Stimulated activated CD4-positive, alpha-beta T cell treated with anti-CD3 and anti-CD28 coated beads, Interleukin-1b, Interleukin-23, amount 100 ng/mL, for 48 hours (primary cell): ENCODE measurements around the gene PLD3.
"Not testable (repeated sequence)": the region's sequence is repeated elsewhere in the genome, so short reads cannot be mapped to it uniquely, and the experiment has no call there.

Experiments used
- DNase-seq: peaks from one replicate; pipeline ENCODE4 v3.0.0-alpha.2; 2020

PLD3 gene

DNA sequence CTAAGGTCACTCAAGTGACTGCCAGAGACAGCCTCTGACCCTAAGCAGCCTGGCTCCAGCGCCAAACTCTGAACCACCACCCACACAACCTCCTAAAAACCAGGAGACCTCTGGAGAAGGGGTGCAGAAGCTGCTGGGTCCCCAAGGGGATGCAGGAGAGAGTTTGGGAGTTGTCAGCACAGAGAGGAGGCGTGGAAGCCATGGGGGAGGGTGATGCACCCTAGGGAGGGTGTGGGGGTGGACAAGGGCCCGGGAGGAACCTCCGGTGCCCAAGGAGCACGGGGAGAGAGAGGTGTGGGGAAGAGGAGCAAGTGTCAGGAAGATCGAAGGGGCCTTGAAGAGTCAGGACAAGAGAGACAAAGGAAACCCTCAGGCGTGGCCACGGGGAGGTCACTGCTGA lies 43.6 kb downstream of the PLD3 start:
- DNase-seq: no peak

DNA sequence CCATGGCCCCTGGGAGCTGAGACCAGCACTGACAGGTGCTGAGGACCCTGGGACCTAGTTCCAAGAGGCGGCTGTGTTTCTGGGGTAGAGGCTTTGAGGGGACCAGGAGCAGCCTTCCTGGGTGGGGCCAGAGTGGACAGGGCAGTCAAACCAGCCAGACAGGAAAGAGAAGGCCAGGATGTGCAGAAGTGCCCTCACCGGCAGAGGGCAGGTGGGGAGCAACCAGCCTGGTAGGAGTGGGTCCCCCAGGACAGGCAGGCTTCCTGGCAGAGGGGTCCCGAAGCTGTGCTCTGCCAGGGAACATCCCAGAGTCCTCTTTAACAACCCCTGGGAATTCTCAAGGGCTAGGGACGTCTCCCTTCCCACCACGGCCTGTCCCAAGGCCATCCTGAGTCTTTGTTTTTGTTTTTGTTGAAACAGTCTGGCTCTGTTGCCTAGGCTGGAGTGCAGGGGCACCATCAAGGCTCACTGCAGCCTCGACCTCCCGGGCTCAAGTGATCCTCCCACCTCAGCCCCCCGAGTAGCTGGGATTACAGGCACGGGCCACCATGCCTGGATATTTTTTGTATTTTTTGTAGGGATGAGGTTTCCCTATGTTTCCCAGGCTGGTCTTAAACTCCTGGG lies 44.5 kb downstream of the PLD3 start:
- no peak for DNase-seq

- no peak for DNase-seq
These were observed 45.7 kb downstream of the PLD3 start for GRCh38 chr19:40393894-40394815.

GRCh38 chr19:40394816-40395210 lies 46.3 kb downstream of the PLD3 start:
- no peak for DNase-seq

DNA sequence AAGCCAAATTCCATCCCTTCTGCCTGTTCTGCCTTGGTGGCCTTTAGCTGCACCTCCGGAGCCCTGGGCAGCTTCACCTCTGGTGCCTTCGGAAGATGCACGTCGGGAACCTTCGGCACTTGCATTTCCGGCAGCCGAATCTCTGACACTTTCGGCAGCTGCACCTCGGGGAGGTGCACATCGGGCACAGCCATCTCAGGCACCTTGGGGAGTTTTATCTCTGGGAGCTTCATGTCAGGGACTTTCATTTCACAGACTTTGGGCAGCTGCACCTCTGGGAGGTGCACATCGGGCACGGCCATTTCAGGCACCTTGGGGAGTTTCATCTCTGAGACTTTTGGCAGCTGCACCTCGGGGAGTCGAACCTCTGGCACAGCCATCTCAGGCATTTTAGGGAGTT lies 47.5 kb downstream of the PLD3 start:
- DNase-seq: no peak

DNA sequence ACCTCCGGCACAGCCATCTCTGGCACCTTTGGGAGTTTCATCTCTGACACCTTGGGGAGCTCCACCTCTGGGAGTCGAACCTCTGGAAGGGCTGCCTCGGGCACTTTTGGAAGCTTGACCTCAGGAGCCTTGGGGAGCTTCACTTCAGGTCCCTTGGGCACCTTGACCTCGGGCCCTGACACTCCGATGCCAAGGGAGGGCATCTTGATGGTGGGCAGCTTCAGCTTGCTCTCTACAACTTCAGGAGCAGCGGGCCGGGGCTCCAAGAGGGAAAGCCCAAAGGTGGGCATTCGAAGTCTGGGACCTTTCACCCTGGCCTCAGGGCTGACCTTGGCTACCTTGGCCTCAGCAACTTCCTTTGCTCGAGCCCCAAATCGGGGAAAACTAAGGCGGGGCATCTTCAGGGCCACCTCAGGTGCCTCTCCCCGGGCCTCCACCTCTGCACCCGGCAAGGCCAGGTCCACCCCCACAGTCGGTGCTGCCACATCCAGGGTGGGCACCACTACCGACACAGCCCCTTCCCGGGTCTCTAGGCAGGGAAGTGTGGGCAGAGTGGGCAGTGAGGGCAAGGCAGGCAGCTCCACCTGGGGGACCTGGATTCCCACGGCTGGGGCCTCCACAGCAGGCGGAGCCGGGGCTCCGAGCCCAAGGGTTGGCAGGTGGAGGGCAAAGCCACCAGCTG lies 48.5 kb downstream of the PLD3 start:
- no peak for DNase-seq

- DNase-seq: no peak
These were observed 49.0 kb downstream of the PLD3 start for GRCh38 chr19:40397568-40397906.

DNA sequence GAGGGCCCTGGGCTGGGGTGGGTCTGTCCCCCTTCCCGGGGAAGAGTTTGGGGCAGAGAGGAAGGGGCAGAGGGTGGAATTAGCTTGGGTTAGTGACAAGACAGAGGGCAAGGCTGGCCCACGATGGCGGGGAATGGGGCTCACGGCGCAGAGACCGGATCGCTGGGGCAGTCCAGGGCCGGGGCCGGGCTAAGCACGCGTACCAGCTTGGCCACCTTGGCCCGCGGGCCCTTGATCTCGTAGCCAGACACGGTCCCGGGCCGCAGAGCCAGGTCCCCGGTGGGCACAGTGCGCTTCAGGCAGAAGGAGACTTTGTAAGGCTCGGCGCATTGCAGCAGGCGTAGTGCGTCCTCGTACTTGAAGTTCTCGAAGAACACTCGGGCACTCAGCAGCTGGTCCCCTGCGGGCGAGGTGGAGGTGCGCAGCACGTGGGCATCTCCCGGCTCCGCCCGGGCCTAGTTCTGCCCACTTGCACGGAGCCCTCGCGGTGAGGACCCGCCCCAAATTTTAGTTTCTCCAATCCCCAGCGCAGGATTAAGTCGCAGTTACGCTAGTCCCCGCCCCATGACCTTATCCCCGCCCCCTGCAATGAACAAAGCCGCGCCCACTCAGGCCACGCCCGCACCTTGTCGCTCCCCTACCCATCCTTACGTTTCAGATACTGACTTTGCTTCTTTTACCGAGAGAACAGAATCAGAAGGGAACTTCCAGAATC lies 50.1 kb downstream of the PLD3 start:
- peak; percentile 78 for DNase-seq

GRCh38 chr19:40400559-40400958 lies 52.1 kb downstream of the PLD3 start:
- no peak for DNase-seq

- peak; percentile 81 for DNase-seq
These were observed 54.9 kb downstream of the PLD3 start for GRCh38 chr19:40403262-40403984.

DNA sequence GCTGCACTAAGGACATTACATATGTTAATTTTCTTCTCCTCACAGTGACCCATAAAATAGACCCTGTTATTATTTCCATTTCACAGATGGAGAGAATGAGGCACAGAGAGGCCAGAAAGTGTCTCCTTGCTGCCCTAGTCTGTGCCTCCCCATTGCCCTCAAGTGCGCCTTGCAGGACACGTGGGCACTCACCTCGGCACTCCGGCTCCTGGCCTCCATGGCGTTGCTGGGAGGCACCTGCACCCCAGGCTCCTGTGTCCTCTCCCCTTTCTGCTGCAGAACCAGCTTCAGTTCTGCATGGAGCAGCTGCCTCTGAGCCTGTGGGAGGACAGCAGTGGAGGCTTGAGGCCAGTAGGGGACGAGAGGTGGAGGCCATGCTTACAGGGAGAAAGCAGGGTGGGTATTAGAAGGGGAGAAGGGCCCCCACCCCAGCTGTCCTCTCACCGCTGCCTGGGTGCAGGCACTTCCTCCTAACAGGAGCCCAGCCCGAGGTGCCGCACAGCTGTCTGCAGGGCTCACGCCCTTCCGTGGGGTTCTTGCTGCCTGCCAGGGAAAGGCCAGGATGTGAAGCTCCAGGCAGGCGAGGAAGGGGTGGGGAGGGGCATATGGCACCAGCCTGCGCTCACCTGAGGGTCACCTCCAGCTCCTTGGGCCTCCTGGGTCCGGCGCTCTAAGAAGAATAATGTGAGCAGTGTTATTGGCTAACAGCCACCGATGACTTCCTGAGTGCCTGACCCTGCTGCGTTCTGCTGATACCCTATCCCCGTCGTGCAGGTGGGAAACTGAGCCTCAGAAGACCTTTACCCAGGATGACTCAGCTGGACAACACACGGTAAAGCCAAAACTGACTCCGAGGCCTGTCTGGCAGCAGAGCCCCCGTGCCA lies 59.5 kb downstream of the PLD3 start:
- DNase-seq: no peak

GRCh38 chr19:40408598-40408925 lies 60.1 kb downstream of the PLD3 start:
- DNase-seq: not testable (repeated sequence)

- DNase-seq: no peak
These were observed 61.5 kb downstream of the PLD3 start for GRCh38 chr19:40410030-40410389.

DNA sequence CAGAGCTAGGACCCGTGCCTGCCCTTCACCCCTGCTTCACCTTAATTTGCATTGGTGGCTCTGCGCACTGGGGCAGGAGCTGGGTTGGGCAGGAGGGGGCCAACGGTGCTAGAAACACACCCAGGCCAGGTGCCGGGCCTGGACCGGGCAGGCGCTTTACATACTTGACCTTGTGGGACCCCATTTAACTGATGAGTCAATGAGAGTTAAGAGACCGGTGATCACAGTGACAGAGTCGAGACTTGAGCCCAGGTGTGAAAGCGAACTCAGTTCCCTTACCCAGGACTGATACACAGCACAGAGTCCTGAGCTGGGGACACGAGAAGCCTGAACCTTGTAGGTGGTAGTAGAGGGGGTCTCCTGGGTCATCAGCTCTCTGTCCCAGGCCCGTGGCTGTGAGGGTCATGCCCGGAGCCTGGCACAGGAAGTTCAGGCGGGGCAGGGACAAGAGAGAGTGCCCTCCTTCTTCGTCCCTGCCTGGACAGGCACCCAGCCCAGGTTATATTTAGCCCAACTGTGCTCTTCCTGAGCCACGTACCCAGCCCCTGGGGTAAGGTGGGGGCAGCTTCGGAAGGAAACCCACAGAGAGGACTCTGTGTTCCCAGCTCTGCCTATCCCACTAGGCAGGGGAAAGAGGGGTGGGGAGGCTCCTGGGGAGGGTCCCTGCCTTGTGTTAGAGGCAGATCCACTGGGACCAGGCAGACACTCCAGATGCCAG lies 62.8 kb downstream of the PLD3 start:
- no peak for DNase-seq

DNA sequence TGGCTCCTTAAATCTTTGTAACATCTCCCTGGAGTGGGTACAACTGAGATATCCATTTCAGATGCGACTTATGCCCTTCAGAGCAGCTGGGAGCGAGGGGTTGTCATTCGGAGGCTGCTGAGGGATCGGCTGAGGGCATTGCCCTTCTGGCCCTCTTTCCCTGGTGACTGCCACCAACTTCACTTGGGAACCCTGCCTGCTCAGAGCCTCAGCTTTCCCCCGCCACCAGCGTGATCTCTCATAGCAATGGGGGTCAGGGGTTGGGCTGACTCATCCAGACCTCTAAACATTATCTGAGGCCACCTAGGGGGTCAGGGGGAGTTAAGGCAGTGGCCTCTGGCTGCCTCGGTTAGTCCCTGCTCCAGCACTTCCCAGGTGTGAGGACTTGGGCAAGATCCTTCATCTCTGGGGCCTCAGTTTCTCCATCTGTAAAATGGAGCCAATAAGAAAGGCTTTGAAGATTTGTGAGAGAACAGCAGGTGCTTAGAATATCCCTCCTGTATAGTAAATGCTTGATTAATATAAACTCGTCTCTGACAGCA lies 63.5 kb downstream of the PLD3 start:
- DNase-seq: no peak

GRCh38 chr19:40412866-40413265 lies 64.4 kb downstream of the PLD3 start:
- no peak for DNase-seq

DNA sequence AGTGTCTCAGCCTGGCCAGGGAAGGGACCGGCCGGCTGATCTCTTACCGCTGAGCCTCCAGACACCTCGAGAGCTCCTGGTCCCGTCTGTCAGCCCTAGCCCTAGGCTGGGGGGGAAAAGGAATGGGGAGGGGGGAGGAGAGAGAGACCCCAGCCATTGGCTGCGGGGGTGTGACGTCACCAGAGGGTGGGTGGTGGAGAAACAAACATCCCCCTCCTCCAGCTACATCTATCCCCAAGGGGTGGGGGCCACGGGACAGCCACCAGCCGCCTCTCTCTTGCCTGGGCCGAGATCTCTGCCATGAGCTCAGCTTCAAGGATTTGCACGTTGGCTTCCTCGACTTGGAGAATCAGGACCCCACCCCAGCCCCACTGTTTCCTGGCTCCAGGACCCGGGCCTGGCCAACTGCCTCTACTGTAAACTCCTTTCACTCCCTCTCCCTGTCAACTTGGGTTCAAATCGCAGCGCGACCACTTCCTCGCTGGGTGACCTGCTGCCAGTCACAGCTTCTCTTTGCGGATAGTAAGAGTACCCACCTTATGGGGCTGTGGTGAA lies 64.9 kb downstream of the PLD3 start, which contains the start of gene PRX:
Gene PRX (minus strand): TSS at position 88 of the 555 bp plus-strand sequence. CDS start 5,446 bp downstream, outside the sequence.
- no peak for DNase-seq

DNA sequence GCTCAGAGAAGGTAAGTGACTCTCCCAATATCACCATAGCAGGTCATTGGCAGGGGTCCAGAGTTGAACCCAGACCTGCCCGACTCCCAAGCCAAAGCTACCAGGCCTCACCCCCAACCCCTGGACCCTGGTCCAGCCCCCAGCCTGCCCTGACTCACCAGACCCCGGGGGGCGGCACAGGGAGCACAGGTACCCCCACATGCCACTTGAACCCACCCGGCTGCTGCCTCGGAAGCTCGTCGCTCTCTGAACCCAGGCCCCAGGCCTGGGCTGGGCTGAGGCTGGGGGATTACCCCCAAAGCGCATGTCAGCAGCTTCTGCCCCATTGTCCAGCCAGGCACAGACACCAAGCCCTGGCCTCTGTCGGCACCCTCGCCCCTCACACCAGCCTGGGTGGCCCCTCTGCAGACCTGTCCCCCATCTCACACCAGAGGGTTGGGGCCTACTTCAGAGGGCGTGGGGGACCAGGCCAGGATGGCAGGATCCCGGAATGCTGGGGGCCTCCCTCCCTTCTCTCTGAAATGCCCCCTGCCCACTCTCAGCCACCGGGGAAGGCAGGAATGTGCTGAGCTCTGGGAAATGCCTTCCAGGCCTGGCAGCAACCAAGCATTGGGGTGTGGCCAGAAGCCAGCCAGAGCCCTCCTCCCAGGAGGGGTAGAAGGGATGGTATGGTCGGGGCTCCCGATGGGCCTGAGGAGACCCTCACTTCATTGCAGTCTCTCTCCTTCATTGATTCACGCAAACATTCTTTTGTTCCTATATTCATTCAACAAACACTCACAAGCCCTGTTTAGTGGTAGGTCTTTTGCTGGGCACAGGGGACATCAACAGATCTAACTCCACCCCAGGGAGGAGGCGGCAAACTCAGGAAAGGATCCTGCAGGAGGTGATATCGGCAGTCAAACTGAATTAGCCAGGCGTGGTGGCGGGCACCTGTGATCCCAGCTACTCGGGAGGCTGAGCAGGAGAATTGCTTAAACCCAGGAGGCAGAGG lies 66.3 kb downstream of the PLD3 start:
- no peak for DNase-seq

- DNase-seq: no peak
These were observed 67.3 kb downstream of the PLD3 start for GRCh38 chr19:40415768-40416167.
